ENCODE data around the gene CDC42EP4.

DNA sequence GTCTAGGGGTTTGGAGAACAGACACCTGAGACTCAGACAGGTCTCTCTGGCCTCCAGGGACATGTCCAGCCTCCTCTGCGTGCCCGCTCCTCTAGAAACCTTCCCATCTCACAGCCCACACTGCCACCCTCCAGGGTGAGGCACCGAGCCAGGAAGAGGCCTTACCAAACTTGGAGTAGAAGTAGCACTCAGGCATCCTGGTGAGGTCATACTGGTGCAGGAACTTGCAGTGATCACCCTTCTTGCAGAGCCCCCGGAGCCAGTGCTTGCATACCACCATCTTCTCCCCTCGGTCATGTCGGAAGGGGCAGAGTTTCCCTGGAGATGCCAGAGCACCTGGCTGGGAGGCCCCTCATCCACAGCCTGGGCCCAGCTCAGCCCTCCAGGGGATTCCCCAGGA lies 54.3 kb downstream of the CDC42EP4 start:
- TF ChIP-seq, protein P1, sequence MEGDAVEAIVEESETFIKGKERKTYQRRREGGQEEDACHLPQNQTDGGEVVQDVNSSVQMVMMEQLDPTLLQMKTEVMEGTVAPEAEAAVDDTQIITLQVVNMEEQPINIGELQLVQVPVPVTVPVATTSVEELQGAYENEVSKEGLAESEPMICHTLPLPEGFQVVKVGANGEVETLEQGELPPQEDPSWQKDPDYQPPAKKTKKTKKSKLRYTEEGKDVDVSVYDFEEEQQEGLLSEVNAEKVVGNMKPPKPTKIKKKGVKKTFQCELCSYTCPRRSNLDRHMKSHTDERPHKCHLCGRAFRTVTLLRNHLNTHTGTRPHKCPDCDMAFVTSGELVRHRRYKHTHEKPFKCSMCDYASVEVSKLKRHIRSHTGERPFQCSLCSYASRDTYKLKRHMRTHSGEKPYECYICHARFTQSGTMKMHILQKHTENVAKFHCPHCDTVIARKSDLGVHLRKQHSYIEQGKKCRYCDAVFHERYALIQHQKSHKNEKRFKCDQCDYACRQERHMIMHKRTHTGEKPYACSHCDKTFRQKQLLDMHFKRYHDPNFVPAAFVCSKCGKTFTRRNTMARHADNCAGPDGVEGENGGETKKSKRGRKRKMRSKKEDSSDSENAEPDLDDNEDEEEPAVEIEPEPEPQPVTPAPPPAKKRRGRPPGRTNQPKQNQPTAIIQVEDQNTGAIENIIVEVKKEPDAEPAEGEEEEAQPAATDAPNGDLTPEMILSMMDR (IDR thresholded peaks at IDR 0.05) = no peak
- no peak for TF ChIP-seq POLR2AphosphoS5 (IDR thresholded peaks at IDR 0.05)

Measured in stomach (tissue), 4 donors.